Smooth muscle cell (in vitro differentiated cells): ENCODE data around the gene CYB561. TPM values are rescaled to one million over a fixed set of nuclear protein-coding genes. Genes with fewer than 3 reads are reported as not detected.

ENCODE experiments used
- DNase-seq: peaks from one replicate; lab custom pipeline; 2025; ENCODE audit not compliant: unreplicated experiment; lab: John Stamatoyannopoulos, UW
- H2AFZ ChIP-seq: fragments of 200-600 bp; sonication (generic); 2 replicates; pipeline ENCODE4 v1.6.0; 2016; ENCODE audit warnings: antibody characterized with exemption, low read depth, mild to moderate bottlenecking
- H3F3A ChIP-seq: fragments of 200-600 bp; sonication (generic); 2 replicates; pipeline ENCODE4 v1.6.0; 2017; ENCODE audit warnings: antibody characterized with exemption, low read depth
- H3K27ac ChIP-seq: fragments of 200-600 bp; sonication (generic); 2 replicates; pipeline ENCODE4 v1.5.1; 2016; ENCODE audit warnings: low read depth, mild to moderate bottlenecking
- H3K27me3 ChIP-seq: fragments of 200-600 bp; sonication (generic); 2 replicates; pipeline ENCODE4 v1.6.1; 2016; ENCODE audit warnings: low read depth, mild to moderate bottlenecking
- H3K36me3 ChIP-seq: fragments of 200-600 bp; sonication (generic); 2 replicates; pipeline ENCODE4 v1.5.1; 2016; ENCODE audit warnings: low read depth
- H3K4me1 ChIP-seq: fragments of 200-600 bp; sonication (generic); 2 replicates; pipeline ENCODE4 v1.5.1; 2016; ENCODE audit warnings: low read depth
- H3K4me2 ChIP-seq: fragments of 200-600 bp; sonication (generic); 2 replicates; pipeline ENCODE4 v1.6.0; 2016; ENCODE audit warnings: mild to moderate bottlenecking
- H3K4me3 ChIP-seq: fragments of 200-600 bp; sonication (generic); 2 replicates; pipeline ENCODE4 v1.5.1; 2016; ENCODE audit warnings: mild to moderate bottlenecking
- H3K79me2 ChIP-seq: fragments of 200-600 bp; sonication (generic); 2 replicates; pipeline ENCODE4 v1.6.0; 2016; ENCODE audit warnings: low read depth, mild to moderate bottlenecking
- H3K9ac ChIP-seq: fragments of 200-600 bp; sonication (generic); 2 replicates; pipeline ENCODE4 v1.6.0; 2016; ENCODE audit warnings: low read depth
- H3K9me3 ChIP-seq: fragments of 200-600 bp; sonication (generic); replicated peaks from 2 replicates; pipeline ENCODE4 v1.5.1; 2016; ENCODE audit warnings: low read depth
- H4K20me1 ChIP-seq: fragments of 200-600 bp; sonication (generic); 2 replicates; pipeline ENCODE4 v1.6.0; 2016; ENCODE audit warnings: low read depth
- WGBS: methylation state at CpG from one replicate; pipeline ENCODE4 v1.1.7; 2016; ENCODE audit warnings: low lambda C conversion rate; 5-methylcytosine and 5-hydroxymethylcytosine counted together
- polyA plus RNA-seq: library from polyadenylated mRNA; unstranded; fragments of >200 nt; fragmentation: Nextera tagmentation; extraction: Ambion mirVana; gene quantifications from 2 replicates; pipeline ENCODE4 v1.2.1, GENCODE V29; 2016
- total RNA-seq: library from RNA; depleted of rRNA; stranded (reverse); fragments of >200 nt; gene quantifications from 2 replicates; pipeline ENCODE4 v1.2.3, GENCODE V29; 2014
- TF ChIP-seq, protein P1 (sequence below): fragments of 200-600 bp; sonication (generic); IDR thresholded peaks from 2 replicates; pipeline ENCODE4 v1.5.1; 2017; ENCODE audit warnings: borderline replicate concordance, mild to moderate bottlenecking, antibody characterized with exemption; ENCODE audit not compliant: insufficient read depth, poor library complexity, severe bottlenecking

Gene CYB561
- total and polyA plus RNA-seq, 2 experiments from 2014 or later, result 16.5 to 24.9 TPM

DNA sequence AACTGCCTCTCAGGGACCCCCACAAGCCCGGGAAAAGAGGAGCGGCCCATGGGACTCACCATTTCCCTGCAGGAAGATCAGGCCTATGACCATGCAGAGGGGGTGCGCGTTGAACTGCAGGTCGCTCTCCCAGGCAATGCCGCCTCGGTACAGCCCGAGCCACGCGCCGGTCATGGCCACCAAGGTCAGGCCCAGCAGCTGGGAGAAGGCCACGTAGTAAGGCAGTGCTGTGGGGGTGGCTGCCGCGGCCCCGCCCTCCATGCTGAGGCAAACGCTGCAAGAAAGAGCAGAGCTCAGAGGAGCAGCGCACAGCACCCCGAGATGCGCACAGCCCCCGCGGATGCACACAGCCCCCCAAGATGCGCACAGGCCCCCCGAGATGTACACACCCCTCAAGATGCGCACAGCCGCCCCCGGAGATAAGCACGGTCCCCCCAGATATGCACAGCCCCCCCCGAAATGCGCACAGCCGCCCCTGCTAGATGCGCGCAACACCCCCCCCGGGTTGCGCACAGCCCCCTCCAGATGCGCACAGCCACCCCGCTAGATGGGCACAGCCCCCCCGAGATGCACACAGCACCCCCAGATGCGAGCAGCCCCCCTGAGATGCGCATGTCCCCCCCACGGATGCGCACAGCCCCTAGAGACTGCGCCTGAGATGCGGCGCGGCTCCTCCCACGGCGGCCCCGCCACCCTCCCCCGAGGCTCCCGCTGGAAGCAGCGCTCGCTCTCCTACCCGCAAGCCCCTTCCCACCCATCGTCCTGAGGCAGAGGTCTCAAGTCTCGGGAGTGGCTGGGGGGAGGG, 8.6 kb downstream of the CYB561 start:
- Histone ChIP-seq H4K20me1 (peaks cover 11% of the 10 kb centered on the region), H3K27me3 (no peaks in the 10 kb centered on the region), H3K36me3 (no peaks in the 10 kb centered on the region), H3K9me3 (no peaks in the 10 kb centered on the region), H3K4me2 (no peak overlapping the region), H3K9ac (no peak overlapping the region), H2AFZ (no peak overlapping the region), H3K79me2 (peaks cover 17% of the 10 kb centered on the region), H3F3A (peaks cover 11% of the 10 kb centered on the region), H3K4me3 (no peak overlapping the region), H3K27ac (no peak overlapping the region), H3K4me1 (peaks cover 7% of the 10 kb centered on the region)
- 96% methylated on average over 27 of the region's 55 CpGs for WGBS
- TF ChIP-seq, protein P1, sequence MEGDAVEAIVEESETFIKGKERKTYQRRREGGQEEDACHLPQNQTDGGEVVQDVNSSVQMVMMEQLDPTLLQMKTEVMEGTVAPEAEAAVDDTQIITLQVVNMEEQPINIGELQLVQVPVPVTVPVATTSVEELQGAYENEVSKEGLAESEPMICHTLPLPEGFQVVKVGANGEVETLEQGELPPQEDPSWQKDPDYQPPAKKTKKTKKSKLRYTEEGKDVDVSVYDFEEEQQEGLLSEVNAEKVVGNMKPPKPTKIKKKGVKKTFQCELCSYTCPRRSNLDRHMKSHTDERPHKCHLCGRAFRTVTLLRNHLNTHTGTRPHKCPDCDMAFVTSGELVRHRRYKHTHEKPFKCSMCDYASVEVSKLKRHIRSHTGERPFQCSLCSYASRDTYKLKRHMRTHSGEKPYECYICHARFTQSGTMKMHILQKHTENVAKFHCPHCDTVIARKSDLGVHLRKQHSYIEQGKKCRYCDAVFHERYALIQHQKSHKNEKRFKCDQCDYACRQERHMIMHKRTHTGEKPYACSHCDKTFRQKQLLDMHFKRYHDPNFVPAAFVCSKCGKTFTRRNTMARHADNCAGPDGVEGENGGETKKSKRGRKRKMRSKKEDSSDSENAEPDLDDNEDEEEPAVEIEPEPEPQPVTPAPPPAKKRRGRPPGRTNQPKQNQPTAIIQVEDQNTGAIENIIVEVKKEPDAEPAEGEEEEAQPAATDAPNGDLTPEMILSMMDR, result no peak
- no peak for DNase-seq

DNA sequence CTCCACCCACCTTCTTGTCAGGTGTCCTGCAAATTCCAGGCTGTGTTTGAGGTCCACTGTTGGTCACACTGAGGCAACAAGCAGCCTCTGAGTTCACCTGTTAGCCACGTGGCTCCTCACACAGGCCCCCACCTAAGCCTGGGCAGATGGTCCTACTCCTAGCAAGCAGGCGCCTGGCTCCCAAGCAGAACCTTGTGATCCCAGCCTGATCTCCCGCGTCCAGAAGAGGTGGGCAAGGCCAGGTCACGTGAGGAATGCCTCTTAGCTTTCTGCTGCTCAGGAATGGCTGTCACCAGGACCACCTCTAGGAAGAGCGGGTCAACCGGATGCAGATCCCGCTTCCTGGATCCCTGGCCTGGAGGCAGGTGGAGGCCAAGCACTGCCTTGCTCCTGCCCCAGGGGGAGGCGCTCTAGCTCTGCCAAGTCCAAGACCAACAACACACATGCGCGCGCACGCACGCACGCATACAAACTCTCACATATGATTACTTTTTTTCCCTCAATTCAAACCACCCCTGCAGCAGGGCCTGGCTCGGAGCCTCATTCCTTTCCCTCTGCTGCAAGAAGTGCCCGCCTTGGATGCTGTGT, 9.5 kb downstream of the CYB561 start:
- H2AFZ ChIP-seq, result no peak overlapping the region
- peaks cover 17% of the 10 kb centered on the region for H3K79me2 ChIP-seq
- no peak overlapping the region for H3K27ac ChIP-seq
- H3K4me3 ChIP-seq, result no peak overlapping the region
- peaks cover 7% of the 10 kb centered on the region for H4K20me1 ChIP-seq
- H3F3A ChIP-seq, result peaks cover 17% of the 10 kb centered on the region
- H3K4me1 ChIP-seq, result peaks cover 7% of the 10 kb centered on the region
- no peaks in the 10 kb centered on the region for H3K36me3 ChIP-seq
- TF ChIP-seq, protein P1, result no peak
- H3K9me3 ChIP-seq, result no peaks in the 10 kb centered on the region
- no peaks in the 10 kb centered on the region for H3K27me3 ChIP-seq
- no peak overlapping the region for H3K9ac ChIP-seq
- H3K4me2 ChIP-seq, result no peak overlapping the region
- WGBS, result 92% methylated on average over 17 of the region's 17 CpGs
- no peak for DNase-seq

DNA sequence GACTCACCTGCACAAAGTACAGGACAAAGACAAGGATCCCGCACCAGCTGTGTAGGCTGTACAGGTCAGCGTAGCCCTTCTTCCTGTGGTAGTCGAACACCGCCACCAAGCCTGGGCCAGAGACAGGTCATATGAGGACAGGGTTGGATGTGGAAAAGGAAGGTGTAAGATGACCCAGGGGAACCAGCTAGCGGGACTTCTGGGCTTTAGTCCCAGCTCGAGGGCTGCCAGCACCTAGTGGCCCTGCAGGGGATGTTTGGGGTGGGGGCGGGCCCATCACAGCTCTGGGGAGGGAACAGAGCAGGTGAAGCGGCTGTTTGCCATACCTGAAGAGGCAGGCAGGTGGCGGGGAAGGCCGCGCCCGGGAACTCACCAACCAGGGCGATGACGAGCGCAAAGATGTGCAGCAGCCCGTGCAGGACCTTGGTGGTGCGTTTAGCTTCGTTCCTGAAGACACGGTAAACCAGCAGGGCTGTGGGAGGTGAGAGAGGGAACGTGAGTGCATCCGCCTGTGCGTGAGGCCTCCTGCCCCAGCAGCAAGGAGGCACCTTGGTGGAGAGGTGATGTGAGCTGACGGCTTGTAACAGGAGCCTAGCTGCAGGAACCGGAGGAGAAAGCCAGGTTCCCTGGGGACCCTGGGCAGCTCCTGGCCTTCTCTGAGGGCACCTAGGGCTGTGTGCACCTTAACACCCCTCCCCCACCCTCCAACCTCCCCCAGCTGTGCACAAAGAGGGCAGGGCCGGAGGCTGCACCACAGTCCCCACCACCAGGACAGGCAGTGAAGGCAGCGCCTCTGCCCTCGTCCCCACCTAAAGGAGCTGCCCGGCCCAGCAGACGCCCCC, 10.2 kb downstream of the CYB561 start:
- TF ChIP-seq, protein P1, result no peak
- Histone ChIP-seq H2AFZ (no peak overlapping the region), H3K4me3 (no peak overlapping the region), H3K36me3 (no peaks in the 10 kb centered on the region), H3K79me2 (peaks cover 15% of the 10 kb centered on the region), H3K9me3 (no peaks in the 10 kb centered on the region), H3K27ac (no peak overlapping the region), H3F3A (peaks cover 18% of the 10 kb centered on the region), H3K9ac (no peak overlapping the region), H3K4me2 (no peak overlapping the region), H3K4me1 (peaks cover 7% of the 10 kb centered on the region), H4K20me1 (peaks cover 7% of the 10 kb centered on the region), H3K27me3 (no peaks in the 10 kb centered on the region)
- 95% methylated on average over 29 of the region's 29 CpGs for WGBS
- no peak for DNase-seq
